Uterus (tissue), 4 donors: ENCODE data around the gene VEPH1. TPM values are rescaled to one million over a fixed set of nuclear protein-coding genes. Genes with fewer than 3 reads are reported as not detected.
"Not testable (repeated sequence)": the region's sequence is repeated elsewhere in the genome, so short reads cannot be mapped to it uniquely, and the experiment has no call there.

ENCODE experiments used
- DNase-seq, 2 donors: peaks; one replicate each; pipeline ENCODE4 v3.0.0-alpha.2; 2019 to 2020
- H3K27ac ChIP-seq, 2 donors: fragments of 200-600 bp; sonication (generic); 1 replicate in 1 of 2; 2 replicates in 1 of 2; pipeline ENCODE4 v1.5.1; 2016 to 2018
- H3K27me3 ChIP-seq, 2 donors: fragments of 200-600 bp; sonication (generic); one replicate each; pipeline ENCODE4 v1.5.1; 2018 to 2019; ENCODE audit warnings: control low read depth in 1 of 2
- H3K36me3 ChIP-seq, 2 donors: fragments of 200-600 bp; sonication (generic); one replicate each; pipeline ENCODE4 v1.5.1; 2019; ENCODE audit warnings: control low read depth in 1 of 2
- H3K4me1 ChIP-seq, 2 donors: fragments of 200-600 bp; sonication (generic); one replicate each; pipeline ENCODE4 v1.5.1; 2018 to 2019; ENCODE audit warnings: control low read depth in 1 of 2
- H3K4me3 ChIP-seq, 2 donors: fragments of 200-600 bp; sonication (generic); 1 replicate in 1 of 2; 2 replicates in 1 of 2; pipeline ENCODE4 v1.5.1; 2018 to 2019; ENCODE audit warnings: mild to moderate bottlenecking in 1 of 2
- H3K9me3 ChIP-seq, 2 donors: fragments of 200-600 bp; sonication (generic); one replicate each; pipeline ENCODE4 v1.5.1; 2019; ENCODE audit warnings: control low read depth in 1 of 2
- CTCF ChIP-seq, 4 experiments: fragments of 200-600 bp in 2 of 4; fragments of 450-650 bp in 2 of 4; sonication (generic) in 2 of 4; IDR thresholded peaks; one replicate each; pipeline ENCODE4 v1.5.1; 2016 to 2019; ENCODE audit warnings: antibody characterized with exemption in 4 of 4, mild to moderate bottlenecking in 2 of 4, moderate library complexity in 1 of 4
- POLR2A ChIP-seq, 2 donors: fragments of 450-650 bp; IDR thresholded peaks; one replicate each; pipeline ENCODE4 v1.6.1; 2016; ENCODE audit warnings: antibody characterized with exemption in 2 of 2, mild to moderate bottlenecking in 1 of 2, moderate library complexity in 1 of 2
- intact Hi-C: fragments of 100-400 bp; cut with DNase I; formaldehyde crosslinking; loops from one replicate; pipeline ENCODE4 v1.15.1; 2023; ENCODE audit warnings: low total_unique reads
- total RNA-seq, 4 donors: library from RNA; depleted of rRNA in 3 of 4; stranded (reverse); fragments of >200 nt in 3 of 4; gene quantifications; one replicate each; pipeline versions ENCODE4 v1.1.0 to v1.2.4, GENCODE V29; 2014 to 2023
- donor health status: DM: yes; HTN: yes; CAD: no.

VEPH1 gene
- total RNA-seq, 4 donors from 2014 or later, result 12.2 TPM; not detected in 3

DNA sequence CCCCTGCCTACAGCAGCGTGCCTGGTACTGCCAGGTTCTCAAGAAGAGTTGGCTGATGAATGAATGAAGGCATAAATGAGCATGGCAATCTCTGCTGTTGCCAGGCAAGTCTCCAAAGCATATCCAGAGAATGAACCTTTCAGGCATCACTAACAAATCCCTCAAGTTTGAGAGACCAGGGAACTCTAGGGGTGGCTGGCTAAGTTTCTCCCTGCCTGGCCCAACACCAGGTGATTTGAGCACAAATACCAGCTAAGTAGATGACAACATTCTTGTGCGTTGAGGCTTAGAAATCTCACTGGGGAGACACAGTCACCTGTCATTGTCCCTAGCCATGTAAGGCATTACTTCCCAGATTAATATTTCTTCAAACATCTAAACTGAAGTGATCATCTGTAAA, 147.9 kb downstream of the VEPH1 start:
- Histone ChIP-seq H3K9me3 (no peaks in the 10 kb centered on the region), H3K27ac (no peak overlapping the region), H3K4me3 (no peak overlapping the region), H3K4me1 (no peaks in the 10 kb centered on the region), H3K36me3 (no peaks in the 10 kb centered on the region), H3K27me3 (no peaks in the 10 kb centered on the region)
- DNase-seq, result no peak
- intact Hi-C loops, result no loop called here
- no peak for TF ChIP-seq POLR2A (IDR thresholded peaks at IDR 0.05)
- TF ChIP-seq CTCF (IDR thresholded peaks at IDR 0.05), result no peak

DNA sequence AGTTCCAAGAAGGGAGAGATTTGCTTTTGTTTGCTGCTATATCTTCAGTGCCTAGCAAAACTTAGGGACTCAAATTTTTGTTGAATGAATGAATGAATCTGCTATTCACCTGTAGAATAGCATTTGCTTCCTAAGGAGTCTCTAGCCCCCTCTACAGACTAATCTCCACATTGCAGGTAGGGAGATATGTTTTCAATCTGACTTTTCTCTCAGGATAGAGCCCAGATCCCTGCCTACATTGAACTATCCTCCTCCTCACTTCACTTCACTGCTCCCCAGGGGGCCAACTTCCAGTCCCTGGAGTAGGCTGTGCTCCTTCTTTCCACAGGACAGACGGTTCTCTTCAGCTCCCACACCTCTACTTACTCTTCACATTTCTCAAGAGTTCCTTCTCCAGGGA, 148.5 kb downstream of the VEPH1 start:
- intact Hi-C loops, result no loop called here
- Histone ChIP-seq H3K36me3 (no peaks in the 10 kb centered on the region), H3K4me1 (no peaks in the 10 kb centered on the region), H3K9me3 (no peaks in the 10 kb centered on the region), H3K4me3 (no peak overlapping the region), H3K27me3 (no peaks in the 10 kb centered on the region), H3K27ac (no peak overlapping the region)
- no peak for TF ChIP-seq CTCF (IDR thresholded peaks at IDR 0.05)
- TF ChIP-seq POLR2A (IDR thresholded peaks at IDR 0.05), result no peak
- DNase-seq, result no peak

DNA sequence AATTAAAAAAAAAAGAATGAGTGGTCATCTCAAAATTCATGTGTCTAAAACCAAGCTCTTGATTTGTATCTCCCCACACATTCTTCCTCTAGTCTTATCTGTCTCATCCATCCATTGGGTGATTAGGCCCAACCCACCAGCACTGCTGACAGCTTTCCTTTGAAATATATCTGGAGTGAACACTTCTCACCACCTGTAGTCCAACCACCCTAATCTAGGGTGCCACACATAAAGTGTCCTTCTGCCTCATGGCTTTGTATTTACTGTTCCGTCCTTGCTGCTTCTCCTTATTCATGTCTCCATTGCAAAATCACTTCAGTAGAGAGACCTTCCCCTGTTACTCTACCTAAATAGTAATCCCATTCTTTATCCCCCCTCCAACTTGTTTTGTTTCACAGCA, 149.0 kb downstream of the VEPH1 start:
- Histone ChIP-seq H3K27me3 (no peaks in the 10 kb centered on the region), H3K4me3 (no peak overlapping the region), H3K36me3 (no peaks in the 10 kb centered on the region), H3K9me3 (no peaks in the 10 kb centered on the region), H3K27ac (no peak overlapping the region), H3K4me1 (no peaks in the 10 kb centered on the region)
- TF ChIP-seq POLR2A (IDR thresholded peaks at IDR 0.05) (no peak), CTCF (IDR thresholded peaks at IDR 0.05) (no peak)
- DNase-seq, result no peak
- intact Hi-C loops, result no loop called here

- no peak overlapping the region for H3K27ac ChIP-seq
- H3K36me3 ChIP-seq, result no peaks in the 10 kb centered on the region
- TF ChIP-seq POLR2A (IDR thresholded peaks at IDR 0.05) (no peak), CTCF (IDR thresholded peaks at IDR 0.05) (no peak)
- H3K9me3 ChIP-seq, result no peaks in the 10 kb centered on the region
- H3K27me3 ChIP-seq, result no peaks in the 10 kb centered on the region
- no peak for DNase-seq
- H3K4me1 ChIP-seq, result no peaks in the 10 kb centered on the region
- intact Hi-C loops, result no loop called here
- H3K4me3 ChIP-seq, result no peak overlapping the region
Measured at GRCh38 chr3:157353652-157354051, 149.6 kb downstream of the VEPH1 start.

- DNase-seq, result no peak
- intact Hi-C loops, result no loop called here
- Histone ChIP-seq H3K4me1 (no peaks in the 10 kb centered on the region), H3K27me3 (no peaks in the 10 kb centered on the region), H3K4me3 (no peak overlapping the region), H3K27ac (no peak overlapping the region), H3K36me3 (no peaks in the 10 kb centered on the region), H3K9me3 (no peaks in the 10 kb centered on the region)
- TF ChIP-seq CTCF (IDR thresholded peaks at IDR 0.05) (no peak), POLR2A (IDR thresholded peaks at IDR 0.05) (no peak)
Measured at GRCh38 chr3:157351981-157352380, 151.2 kb downstream of the VEPH1 start.

DNA sequence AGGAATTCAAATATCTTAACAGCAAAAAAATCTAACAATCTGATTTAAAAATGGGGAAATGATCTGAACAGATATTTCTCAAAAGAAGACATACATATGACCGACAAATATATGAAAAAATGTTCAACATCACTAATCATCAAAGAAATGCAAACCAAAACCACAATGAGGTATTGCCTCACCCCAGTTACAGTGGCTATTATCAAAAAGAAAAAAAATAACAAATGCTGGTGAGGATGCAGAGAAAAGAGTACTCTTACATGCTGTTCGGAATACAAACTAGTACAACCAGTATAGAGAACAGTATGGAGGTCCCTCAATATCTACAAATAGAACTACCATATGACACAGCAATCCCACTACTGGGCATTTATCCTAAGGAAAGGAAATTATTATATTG, 152.6 kb downstream of the VEPH1 start:
- H3K9me3 ChIP-seq, H3K36me3 ChIP-seq, intact Hi-C loops: not testable (repeated sequence)

DNA sequence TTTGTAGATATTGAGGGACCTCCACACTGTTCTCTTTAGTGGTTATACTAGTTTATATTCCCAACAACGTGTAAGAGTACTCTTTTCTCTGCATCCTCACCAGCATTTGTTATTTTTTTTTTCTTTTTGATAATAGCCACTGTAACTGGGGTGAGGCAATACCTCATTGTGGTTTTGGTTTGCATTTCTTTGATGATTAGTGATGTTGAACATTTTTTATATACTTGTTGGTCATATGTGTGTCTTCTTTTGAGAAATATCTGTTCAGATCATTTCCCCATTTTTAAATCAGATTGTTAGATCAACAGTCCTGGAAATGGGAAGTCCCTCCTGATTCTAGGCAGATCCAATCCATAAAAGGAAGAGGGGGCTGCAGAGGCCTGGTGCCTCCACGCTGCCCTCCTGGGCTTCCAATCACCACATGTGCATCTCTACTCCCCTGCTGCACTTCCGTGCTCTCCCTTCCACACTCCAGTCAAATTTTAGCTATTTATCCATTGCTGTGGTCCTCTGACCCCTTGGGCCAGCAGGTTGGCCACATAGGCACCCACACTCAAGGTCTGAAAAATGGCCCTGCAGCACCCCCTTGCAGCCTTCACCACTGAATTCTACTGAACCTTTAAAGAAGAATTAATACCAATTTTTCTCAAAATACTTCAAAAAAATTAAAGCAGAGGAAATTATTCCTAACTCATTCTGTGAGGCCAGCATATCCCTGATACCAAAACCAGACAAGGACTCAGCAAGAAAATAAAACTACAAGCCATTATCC, 154.7 kb downstream of the VEPH1 start:
- H3K27me3 ChIP-seq, H3K4me3 ChIP-seq, H3K9me3 ChIP-seq, DNase-seq, intact Hi-C loops, H3K36me3 ChIP-seq, H3K4me1 ChIP-seq, H3K27ac ChIP-seq: not testable (repeated sequence)

More for the DNA sequence above, 152.6 kb downstream of the VEPH1 start:
- not testable (repeated sequence) for H3K27ac ChIP-seq, DNase-seq, H3K27me3 ChIP-seq, H3K4me3 ChIP-seq, H3K4me1 ChIP-seq
